AG20443 (cell line): ENCODE data around the gene WNT4.

Source experiments
- DNase-seq: peaks from one replicate; pipeline ENCODE4 v3.0.0; 2012; ENCODE audit warnings: low spot score, mixed read lengths

Gene WNT4

GRCh38 chr1:22143065-22144033, at the start of gene WNT4:
Gene WNT4 (minus strand): TSS chr1:22143097. CDS start chr1:22142922, 175 bp downstream.
- peak; percentile 88 for DNase-seq

GRCh38 chr1:22190731-22191130, 47.8 kb upstream of the WNT4 start:
- DNase-seq: no peak

GRCh38 chr1:22190251-22190650, 47.4 kb upstream of the WNT4 start:
- DNase-seq: no peak

DNA sequence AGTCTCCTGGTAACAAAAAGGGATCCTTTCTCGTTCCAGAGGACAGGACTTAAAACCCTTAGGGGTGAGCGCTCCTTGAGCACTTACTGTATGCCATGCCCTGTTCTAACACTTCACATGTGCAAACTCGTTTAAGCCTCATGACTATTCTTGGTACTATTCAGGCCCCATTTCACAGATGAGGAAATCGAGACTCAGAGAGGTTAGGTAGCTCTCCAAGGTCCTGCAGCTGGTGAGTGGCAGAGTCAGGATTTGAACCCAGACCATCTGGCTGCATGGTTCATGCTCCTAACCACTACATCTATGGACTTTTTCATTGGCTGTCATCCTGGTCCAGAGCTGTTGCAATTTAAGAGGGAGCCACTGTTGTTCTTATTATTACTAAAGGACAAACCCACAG, 46.7 kb upstream of the WNT4 start:
- DNase-seq: no peak

DNA sequence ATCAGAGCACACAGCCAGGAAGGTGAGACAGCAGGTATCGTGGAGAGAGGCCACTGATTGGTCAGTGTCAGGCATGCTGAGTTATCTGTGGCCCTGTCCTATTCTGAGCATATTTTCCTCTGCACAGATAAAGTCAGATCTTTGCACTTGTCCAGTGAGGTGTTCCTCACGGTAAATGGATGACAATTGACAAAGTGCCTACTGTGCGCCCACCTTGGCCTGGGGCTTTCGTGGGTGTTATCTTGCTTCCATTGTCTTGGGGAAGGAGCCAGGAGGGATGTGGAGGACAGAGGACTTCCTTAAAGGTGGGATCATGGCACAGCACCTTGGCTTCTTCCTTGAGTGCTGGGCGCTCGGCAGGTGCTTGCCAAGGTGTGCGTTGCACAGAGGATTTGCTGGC, 46.0 kb upstream of the WNT4 start:
- DNase-seq: no peak

- no peak for DNase-seq
Observed at GRCh38 chr1:22188436-22188835, 45.5 kb upstream of the WNT4 start.

DNA sequence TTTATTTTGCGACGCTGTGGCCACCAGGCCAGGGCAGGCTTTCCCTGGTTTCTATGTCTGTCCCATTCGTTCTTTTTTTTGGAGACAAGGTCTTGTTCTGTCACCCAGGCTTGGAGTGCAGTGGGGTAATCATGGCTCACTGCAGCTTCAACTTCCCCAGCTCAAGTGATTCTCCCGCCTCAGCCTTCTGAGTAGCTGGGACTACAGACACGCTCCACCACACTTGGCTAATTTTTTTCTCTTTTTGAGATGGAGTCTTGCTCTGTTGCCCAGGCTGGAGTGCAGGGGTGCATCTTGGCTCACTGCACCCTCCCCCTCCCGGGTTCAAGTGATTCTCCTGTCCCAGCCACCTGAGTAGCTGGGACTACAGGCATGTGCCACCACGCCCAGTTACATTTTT, 43.4 kb upstream of the WNT4 start:
- DNase-seq: no peak

- DNase-seq: peak; percentile 50
Observed at GRCh38 chr1:22184892-22185612, 42.2 kb upstream of the WNT4 start.

DNA sequence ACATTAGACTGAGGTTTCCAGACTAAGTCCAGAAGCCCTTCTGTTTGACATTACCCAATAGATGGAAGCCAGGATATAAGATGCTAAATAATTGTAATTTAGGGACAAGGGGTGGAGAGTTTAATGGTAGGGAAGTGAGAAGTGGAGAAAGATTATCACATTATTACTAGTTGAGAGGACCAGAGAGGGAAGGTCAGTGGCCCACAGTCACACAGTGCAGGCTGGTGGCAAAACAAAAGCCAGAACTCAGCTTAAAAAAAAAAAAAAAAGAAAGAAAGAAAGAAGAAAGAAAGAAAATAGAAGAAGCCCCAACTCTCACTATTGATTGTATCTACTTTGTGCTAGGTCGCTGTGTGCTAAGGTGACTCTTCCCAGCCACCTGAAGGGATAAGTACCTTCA, 41.6 kb upstream of the WNT4 start:
- DNase-seq: no peak

DNA sequence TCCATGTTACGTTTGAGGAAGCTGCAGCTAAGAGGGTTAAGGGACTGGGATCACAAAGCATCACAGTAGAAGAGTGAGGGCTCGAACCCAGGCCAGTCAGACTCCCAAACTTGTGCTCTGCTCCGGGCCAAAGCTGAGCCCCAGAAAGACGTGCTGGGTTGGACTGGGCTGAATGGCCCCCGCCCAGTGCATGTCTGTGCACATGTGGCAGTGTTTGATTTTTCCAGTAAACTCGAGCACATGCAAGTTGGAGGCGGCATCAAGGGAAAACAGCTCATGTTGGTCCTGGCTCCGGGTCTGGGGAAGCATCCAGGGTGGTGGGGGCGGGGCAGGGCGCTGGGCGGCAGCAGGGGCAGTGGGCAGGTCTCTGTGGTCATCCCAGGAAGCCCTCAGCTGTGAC, 39.8 kb upstream of the WNT4 start:
- DNase-seq: no peak

GRCh38 chr1:22179197-22179803, 36.4 kb upstream of the WNT4 start:
- DNase-seq: no peak

- no peak for DNase-seq
Observed at GRCh38 chr1:22177354-22178003, 34.6 kb upstream of the WNT4 start.

DNA sequence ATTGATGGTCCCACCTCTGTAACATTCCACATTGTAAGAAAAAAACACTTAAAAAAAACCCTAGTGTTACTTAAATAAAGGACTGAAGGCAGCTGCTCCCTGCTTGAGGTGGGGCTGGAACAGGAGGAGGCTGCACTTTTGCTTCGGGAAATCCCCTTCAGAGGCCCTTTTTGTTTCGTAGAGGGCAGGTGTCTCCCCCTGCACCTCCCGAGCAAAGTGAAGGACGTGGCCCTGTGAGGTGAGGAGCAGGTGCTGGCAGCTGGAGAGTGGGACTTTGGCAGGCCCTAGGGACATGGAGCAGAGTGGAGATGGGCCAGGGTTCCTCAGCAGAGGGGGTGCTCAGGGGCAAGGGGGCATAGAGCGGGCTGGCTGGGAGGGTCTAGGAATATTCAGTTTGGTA, 33.4 kb upstream of the WNT4 start:
- no peak for DNase-seq

DNA sequence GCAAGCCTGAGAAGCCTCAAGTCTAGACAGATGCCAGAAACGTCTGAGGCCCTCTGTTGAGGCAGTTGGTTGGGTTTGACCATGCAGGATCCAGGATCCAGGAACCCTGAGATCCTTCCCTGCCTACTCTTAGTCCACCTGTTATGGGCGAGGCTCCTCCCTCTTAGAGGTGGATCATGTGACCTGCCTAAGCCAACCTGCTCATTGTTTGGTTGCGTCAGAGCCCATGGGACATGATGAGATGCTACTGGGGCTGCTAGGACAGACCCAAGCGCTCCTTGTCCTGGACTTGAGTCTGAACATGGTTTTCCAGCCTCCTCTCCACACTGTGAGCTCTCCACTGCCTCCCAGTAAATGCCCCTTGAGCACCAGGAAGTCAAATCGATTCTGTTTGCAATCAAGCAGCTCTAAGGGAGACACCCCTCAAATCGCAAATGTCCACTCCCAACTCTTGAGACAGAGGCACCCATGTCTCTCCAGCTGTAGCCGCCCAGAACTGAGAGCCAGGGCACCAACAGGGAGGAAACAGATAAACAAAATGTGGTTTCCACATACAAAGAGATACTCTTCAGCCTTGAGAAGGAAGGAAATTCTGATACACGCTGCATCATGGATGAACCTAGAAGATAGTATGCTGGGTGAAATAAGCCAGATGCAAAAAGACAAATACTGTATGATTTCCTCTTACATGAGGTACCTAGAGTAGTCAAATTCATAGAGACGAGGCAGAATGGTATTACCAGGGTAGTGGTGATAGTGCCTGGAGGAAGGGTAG, 31.7 kb upstream of the WNT4 start:
- DNase-seq: no peak

DNA sequence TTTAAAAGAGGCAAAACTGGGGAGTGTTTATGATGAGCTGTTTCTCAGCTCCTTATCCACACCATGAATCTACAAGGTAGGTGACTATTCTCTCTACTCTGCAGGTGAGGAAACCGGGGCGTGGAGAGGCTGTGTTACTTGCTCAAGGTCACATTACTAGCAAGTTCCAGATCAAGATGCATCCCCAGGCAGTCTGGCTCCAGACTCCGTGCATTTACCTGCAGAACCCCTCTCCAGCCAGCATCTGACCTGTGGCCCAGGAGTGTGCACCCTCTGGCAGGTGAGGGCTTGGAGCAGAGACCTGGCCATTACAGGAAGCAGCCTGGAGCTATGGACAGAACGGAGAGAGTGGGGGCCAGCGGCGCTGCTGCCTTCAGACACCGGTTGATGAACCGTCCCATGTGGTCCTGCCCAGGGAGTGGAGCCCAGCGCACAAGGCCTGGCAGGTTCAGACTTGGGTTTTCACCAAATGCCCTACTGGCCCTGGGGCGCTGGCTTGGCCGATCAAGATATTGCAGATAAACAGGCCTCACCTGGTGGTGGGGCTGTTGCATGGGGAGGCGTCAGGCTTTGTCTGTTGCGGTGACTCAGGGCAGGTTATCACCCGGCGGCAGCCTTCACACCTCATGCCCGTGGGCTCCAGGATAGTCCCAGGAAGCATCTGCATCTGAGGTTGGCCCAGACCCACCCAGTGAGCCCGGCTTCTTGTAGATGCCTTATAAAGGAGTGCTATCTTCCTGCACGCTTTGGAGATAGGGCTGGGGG, 29.2 kb upstream of the WNT4 start:
- no peak for DNase-seq

DNA sequence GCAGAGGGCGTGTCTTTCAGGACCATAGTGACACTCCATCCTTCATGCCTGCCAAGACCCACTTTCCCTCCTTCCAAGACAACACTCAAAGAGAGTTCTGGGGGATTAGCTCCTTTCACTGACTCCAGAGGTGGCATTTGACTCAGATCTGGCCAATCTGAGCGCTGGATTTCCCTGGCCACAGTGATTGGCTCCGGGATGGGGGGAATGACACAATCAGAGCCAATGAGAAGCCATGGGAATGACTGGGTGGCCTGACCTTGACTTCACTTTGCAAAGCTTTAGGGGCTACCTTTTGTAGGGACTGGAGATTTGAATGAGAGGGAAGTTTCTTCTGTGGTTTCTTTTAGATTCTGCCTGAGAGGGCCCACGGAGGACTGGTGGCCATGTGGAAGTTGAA, 26.9 kb upstream of the WNT4 start:
- DNase-seq: no peak

GRCh38 chr1:22168412-22168973, 25.6 kb upstream of the WNT4 start:
- no peak for DNase-seq

DNA sequence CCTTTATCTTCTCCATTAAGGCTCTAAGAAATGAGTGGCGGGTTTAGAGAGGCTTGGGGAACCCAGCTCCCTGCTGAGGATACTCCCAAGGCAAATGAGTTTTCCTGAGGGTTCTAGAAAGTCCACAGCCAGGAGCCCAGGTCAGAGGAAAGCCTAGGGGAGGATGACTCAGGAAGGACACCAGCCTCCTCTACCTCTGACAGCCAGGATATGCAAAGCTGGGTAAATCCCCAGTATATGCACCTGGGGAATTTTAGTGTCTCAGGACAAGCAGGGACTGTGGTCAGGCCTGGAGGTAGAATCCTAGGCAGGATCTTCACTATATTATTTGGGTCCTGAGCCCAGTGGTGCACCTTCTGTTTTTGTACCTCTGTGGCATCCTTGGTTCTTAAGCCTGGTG, 23.5 kb upstream of the WNT4 start:
- no peak for DNase-seq

DNA sequence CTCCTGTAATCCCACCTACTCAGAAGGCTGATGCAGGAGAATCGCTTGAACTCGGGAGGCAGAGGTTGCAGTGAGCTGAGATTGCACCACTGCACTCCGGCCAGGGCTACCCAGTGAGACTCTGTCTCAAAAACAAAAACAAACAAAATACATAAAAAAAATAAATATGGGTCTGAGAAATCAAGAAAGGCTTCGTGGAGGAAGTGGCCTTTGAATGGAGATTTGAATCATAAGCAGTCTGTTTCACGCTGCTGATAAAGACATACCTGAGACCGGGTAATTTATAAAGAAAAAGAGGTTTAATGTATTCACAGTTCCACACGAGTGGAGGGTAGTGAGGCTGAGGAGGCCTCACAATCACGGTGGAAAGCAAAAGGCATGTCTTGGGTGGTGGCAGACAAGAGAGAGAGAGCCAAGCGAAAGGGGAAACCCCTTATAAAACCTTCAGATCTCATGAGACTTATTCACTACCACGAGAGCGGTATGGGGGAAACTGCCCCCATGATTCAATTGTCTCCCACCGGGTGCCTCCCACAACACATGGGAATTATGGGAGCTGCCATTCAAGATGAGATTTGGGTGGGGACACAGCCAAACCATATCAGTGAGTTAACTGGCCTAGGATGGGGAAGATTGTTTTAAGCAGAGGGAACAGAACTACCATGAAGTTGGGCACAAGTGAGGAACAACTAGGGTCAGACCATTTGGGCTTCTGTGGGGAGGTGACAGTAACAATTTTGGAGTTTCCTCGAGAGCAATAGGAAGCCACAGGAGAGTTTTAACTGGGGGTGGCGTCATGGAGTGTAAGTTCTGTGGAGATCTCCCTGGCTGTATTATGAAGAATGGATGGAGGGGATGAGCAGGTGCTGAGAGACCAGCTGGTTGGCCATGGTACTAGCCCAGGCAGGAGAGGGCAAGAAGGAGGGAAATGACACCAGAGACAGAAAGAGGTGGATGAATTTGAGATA, 22.2 kb upstream of the WNT4 start:
- no peak for DNase-seq
